ENCODE results near the gene CCDC192.

The CCDC192 gene

DNA sequence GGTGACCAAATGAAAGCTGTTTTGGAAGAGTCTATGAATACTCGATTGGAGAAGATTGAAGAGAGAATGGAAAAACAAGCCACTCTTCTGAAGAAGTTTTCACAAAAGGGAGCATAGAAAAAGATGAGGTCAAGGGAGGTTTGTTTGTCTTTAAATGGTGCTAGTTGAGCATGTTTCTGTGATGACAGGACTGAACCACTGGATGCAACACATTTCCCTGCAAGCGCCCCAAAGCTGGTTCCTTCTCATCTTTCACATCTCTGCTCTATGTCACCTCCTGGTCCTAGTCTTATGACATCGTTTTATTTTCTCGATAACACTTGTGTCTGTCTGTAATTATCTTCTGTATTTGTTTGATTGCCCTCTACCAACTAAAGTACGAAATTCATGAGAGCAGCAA lies 3.8 kb upstream of the CCDC192 start:
- no peak overlapping the region for H4K91ac ChIP-seq (ENCODE audit: low read length)
- no peak overlapping the region for H2BK120ac ChIP-seq (ENCODE audit: low read depth, low read length)
- WGBS, result 81% methylated on average over 1 of the region's 5 CpGs

DNA sequence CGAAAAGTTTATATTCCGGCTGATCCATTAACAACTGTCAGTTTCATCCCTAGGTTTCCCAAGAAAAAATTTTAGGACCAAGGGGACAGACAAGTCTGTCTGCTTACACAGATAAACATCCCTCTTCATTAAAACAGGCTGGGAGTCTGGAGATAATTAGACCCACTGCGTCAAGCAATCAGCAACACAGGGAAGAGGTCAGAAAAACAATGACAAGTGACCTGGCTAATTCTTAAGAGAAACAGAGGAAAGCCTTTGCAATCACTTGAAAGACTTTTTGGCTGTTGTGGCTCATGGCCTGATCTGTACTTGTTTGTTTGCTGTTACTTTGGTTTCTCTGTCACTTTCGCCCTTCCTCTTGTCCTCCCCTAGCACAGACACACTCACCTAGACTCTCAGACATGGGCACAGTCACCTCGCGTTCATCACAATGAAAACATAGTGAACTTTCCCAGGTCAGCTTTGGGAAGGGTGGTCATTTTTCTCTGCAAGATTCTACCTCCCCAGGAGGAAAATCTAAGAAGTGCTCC lies 2.9 kb upstream of the CCDC192 start:
- H3K9ac ChIP-seq (ENCODE audit: low read length), result no peak overlapping the region
- no peak overlapping the region for H3K14ac ChIP-seq (ENCODE audit: low read length in 2 of 2)
- no peak overlapping the region for H2BK5ac ChIP-seq (ENCODE audit: low read depth, low read length, poor library complexity, severe bottlenecking)

More for the DNA sequence above, 3.8 kb upstream of the CCDC192 start:
- Histone ChIP-seq H3K79me1 (replicated peaks; ENCODE audit: low read length, poor library complexity, severe bottlenecking) (no peaks in the 10 kb centered on the region), H2BK15ac (ENCODE audit: low read depth, poor library complexity, severe bottlenecking) (no peak overlapping the region), H3K4me3 (ENCODE audit: insufficient read depth in 1 of 2, low read depth in 1 of 2, low read length in 2 of 2) (no peak overlapping the region), H4K8ac (ENCODE audit: low read length) (no peak overlapping the region), H3K36me3 (ENCODE audit: control insufficient read depth in 1 of 2, insufficient read depth in 2 of 2, low read depth in 1 of 2, low read length in 2 of 2) (no peaks in the 10 kb centered on the region), H3K4ac (ENCODE audit: low read depth in 1 of 2, low read length in 2 of 2) (no peak overlapping the region), H3K4me1 (ENCODE audit: control insufficient read depth, insufficient read depth, low read depth, low read length) (peaks cover 2% of the 10 kb centered on the region), H3K27me3 (ENCODE audit: control insufficient read depth in 1 of 2, insufficient read depth in 1 of 2, low read length in 2 of 2) (no peaks in the 10 kb centered on the region), H3K4me2 (ENCODE audit: low read length, poor library complexity, severe bottlenecking) (no peak overlapping the region), H3K14ac (ENCODE audit: low read length in 2 of 2) (no peak overlapping the region), H3K18ac (ENCODE audit: low read depth in 1 of 2, low read length in 2 of 2) (no peak overlapping the region), H3K23ac (ENCODE audit: low read length in 2 of 2) (no peak overlapping the region), H3K27ac (ENCODE audit: low read length, poor library complexity, severe bottlenecking) (no peak overlapping the region), H3K9ac (ENCODE audit: low read length) (no peak overlapping the region), H2AK5ac (ENCODE audit: low read length, severe bottlenecking) (no peak overlapping the region), H2BK12ac (ENCODE audit: low read length in 2 of 2) (no peak overlapping the region), H2BK5ac (ENCODE audit: low read depth, low read length, poor library complexity, severe bottlenecking) (no peak overlapping the region), H3K9me3 (ENCODE audit: control insufficient read depth, low read length) (no peaks in the 10 kb centered on the region), H2AFZ (ENCODE audit: low read depth, low read length) (no peak overlapping the region)
- peak; percentile 12 for DNase-seq

DNA sequence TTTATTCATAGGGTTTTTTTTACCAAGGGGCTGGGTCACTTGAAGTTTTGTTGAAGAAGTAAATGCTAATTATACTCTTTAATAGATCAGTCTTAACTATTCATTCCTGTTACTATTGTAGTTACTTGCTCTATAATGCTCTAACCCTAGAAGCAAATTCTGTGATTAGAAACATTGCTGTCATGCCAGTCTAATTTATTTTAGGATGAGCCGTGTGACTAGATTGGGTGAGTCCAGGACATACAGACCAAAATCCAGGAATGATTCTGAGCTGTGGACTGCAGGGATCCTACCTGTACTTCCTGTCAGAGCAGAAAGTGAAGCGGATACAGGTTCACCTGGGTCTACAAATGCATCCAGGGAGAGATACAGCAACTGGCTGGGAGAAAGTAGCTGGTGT lies 757 bp upstream of the CCDC192 start:
- WGBS, result 93% methylated on average over 2 of the region's 2 CpGs
- Histone ChIP-seq H3K36me3 (ENCODE audit: control insufficient read depth in 1 of 2, insufficient read depth in 2 of 2, low read depth in 1 of 2, low read length in 2 of 2) (no peaks in the 10 kb centered on the region), H3K27ac (ENCODE audit: low read length, poor library complexity, severe bottlenecking) (no peak overlapping the region), H2AFZ (ENCODE audit: low read depth, low read length) (no peak overlapping the region), H3K9ac (ENCODE audit: low read length) (no peak overlapping the region), H3K4ac (ENCODE audit: low read depth in 1 of 2, low read length in 2 of 2) (no peak overlapping the region), H3K9me3 (ENCODE audit: control insufficient read depth, low read length) (no peaks in the 10 kb centered on the region), H3K23ac (ENCODE audit: low read length in 2 of 2) (no peak overlapping the region), H2BK120ac (ENCODE audit: low read depth, low read length) (no peak overlapping the region), H3K18ac (ENCODE audit: low read depth in 1 of 2, low read length in 2 of 2) (no peak overlapping the region), H3K27me3 (ENCODE audit: control insufficient read depth in 1 of 2, insufficient read depth in 1 of 2, low read length in 2 of 2) (no peaks in the 10 kb centered on the region), H4K91ac (ENCODE audit: low read length) (no peak overlapping the region), H2AK5ac (ENCODE audit: low read length, severe bottlenecking) (no peak overlapping the region), H3K14ac (ENCODE audit: low read length in 2 of 2) (no peak overlapping the region), H3K4me2 (ENCODE audit: low read length, poor library complexity, severe bottlenecking) (no peak overlapping the region), H2BK12ac (ENCODE audit: low read length in 2 of 2) (no peak overlapping the region), H4K8ac (ENCODE audit: low read length) (no peak overlapping the region), H2BK5ac (ENCODE audit: low read depth, low read length, poor library complexity, severe bottlenecking) (no peak overlapping the region), H2BK15ac (ENCODE audit: low read depth, poor library complexity, severe bottlenecking) (peak overlapping the region; percentile 8), H3K4me3 (ENCODE audit: insufficient read depth in 1 of 2, low read depth in 1 of 2, low read length in 2 of 2) (no peak overlapping the region), H3K4me1 (ENCODE audit: control insufficient read depth, insufficient read depth, low read depth, low read length) (peaks cover 2% of the 10 kb centered on the region), H3K79me1 (replicated peaks; ENCODE audit: low read length, poor library complexity, severe bottlenecking) (no peaks in the 10 kb centered on the region)
- no peak for DNase-seq

More for the DNA sequence above, 2.9 kb upstream of the CCDC192 start:
- no peak for DNase-seq
- H3K4me1 ChIP-seq (ENCODE audit: control insufficient read depth, insufficient read depth, low read depth, low read length), result peaks cover 2% of the 10 kb centered on the region
- no peak overlapping the region for H2BK12ac ChIP-seq (ENCODE audit: low read length in 2 of 2)
- H4K8ac ChIP-seq (ENCODE audit: low read length), result peak overlapping the region; percentile 19
- no peaks in the 10 kb centered on the region for H3K27me3 ChIP-seq (ENCODE audit: control insufficient read depth in 1 of 2, insufficient read depth in 1 of 2, low read length in 2 of 2)
- H3K4ac ChIP-seq (ENCODE audit: low read depth in 1 of 2, low read length in 2 of 2), result no peak overlapping the region
- no peak overlapping the region for H2AFZ ChIP-seq (ENCODE audit: low read depth, low read length)
- H3K9me3 ChIP-seq (ENCODE audit: control insufficient read depth, low read length), result no peaks in the 10 kb centered on the region
- H3K36me3 ChIP-seq (ENCODE audit: control insufficient read depth in 1 of 2, insufficient read depth in 2 of 2, low read depth in 1 of 2, low read length in 2 of 2), result no peaks in the 10 kb centered on the region
- no peak overlapping the region for H2BK120ac ChIP-seq (ENCODE audit: low read depth, low read length)
- H3K4me3 ChIP-seq (ENCODE audit: insufficient read depth in 1 of 2, low read depth in 1 of 2, low read length in 2 of 2), result no peak overlapping the region
- no peak overlapping the region for H3K4me2 ChIP-seq (ENCODE audit: low read length, poor library complexity, severe bottlenecking)
- peak overlapping the region; percentile 5 to 24 for H3K18ac ChIP-seq (ENCODE audit: low read depth in 1 of 2, low read length in 2 of 2)
- H3K23ac ChIP-seq (ENCODE audit: low read length in 2 of 2), result no peak overlapping the region
- H3K27ac ChIP-seq (ENCODE audit: low read length, poor library complexity, severe bottlenecking), result no peak overlapping the region
- H2AK5ac ChIP-seq (ENCODE audit: low read length, severe bottlenecking), result peak overlapping the region; percentile 96
- 59% methylated on average over 4 of the region's 6 CpGs for WGBS
- H3K79me1 ChIP-seq (replicated peaks; ENCODE audit: low read length, poor library complexity, severe bottlenecking), result no peaks in the 10 kb centered on the region
- no peak overlapping the region for H2BK15ac ChIP-seq (ENCODE audit: low read depth, poor library complexity, severe bottlenecking)
- no peak overlapping the region for H4K91ac ChIP-seq (ENCODE audit: low read length)

DNA sequence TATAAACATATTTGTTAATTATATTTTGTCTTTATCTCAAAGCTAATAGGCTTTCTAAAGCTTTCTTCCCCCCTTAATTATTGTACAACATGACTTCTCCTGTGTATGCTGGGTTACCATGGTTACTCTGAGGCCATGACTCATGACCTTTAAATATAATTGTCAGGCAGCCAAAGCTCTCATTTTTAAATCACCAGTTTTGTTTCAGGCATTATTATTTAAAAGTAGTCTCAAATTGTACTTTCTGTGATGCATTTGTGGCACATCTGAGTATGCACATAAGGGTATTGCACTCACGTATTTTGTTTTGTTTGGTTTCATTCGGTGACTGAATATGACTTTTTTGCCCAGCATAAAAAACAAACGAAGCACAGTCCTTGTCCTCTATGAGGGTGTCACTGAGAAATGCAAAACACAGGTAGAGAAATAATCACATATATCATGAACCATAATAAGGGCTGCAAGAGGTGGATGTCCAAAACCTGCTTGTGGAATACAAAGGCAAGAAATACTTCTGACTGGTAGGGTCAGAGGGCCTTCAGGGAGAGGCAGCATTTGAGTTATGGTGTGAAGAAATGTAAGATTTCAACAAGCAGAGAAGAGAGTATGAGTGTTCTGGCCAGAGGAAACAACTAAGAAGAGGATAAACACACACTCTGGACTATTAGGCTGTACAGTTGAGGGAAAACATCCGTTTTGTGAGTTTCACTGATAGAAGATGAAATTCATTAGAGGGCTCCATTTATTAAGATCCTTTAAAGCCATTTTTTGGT lies 2.1 kb downstream of the CCDC192 start:
- Histone ChIP-seq H3K14ac (ENCODE audit: low read length in 2 of 2) (no peak overlapping the region), H3K4ac (ENCODE audit: low read depth in 1 of 2, low read length in 2 of 2) (no peak overlapping the region), H3K23ac (ENCODE audit: low read length in 2 of 2) (no peak overlapping the region), H3K27ac (ENCODE audit: low read length, poor library complexity, severe bottlenecking) (no peak overlapping the region), H3K9me3 (ENCODE audit: control insufficient read depth, low read length) (no peaks in the 10 kb centered on the region), H3K4me1 (ENCODE audit: control insufficient read depth, insufficient read depth, low read depth, low read length) (no peaks in the 10 kb centered on the region), H2AK5ac (ENCODE audit: low read length, severe bottlenecking) (no peak overlapping the region), H2BK120ac (ENCODE audit: low read depth, low read length) (no peak overlapping the region), H3K27me3 (ENCODE audit: control insufficient read depth in 1 of 2, insufficient read depth in 1 of 2, low read length in 2 of 2) (no peaks in the 10 kb centered on the region), H2AFZ (ENCODE audit: low read depth, low read length) (no peak overlapping the region), H3K18ac (ENCODE audit: low read depth in 1 of 2, low read length in 2 of 2) (no peak overlapping the region), H3K4me3 (ENCODE audit: insufficient read depth in 1 of 2, low read depth in 1 of 2, low read length in 2 of 2) (peak overlapping the region in 1 of 2 experiments; percentile 11), H3K36me3 (ENCODE audit: control insufficient read depth in 1 of 2, insufficient read depth in 2 of 2, low read depth in 1 of 2, low read length in 2 of 2) (no peaks in the 10 kb centered on the region), H3K79me1 (replicated peaks; ENCODE audit: low read length, poor library complexity, severe bottlenecking) (no peaks in the 10 kb centered on the region), H4K8ac (ENCODE audit: low read length) (no peak overlapping the region), H2BK12ac (ENCODE audit: low read length in 2 of 2) (no peak overlapping the region), H2BK15ac (ENCODE audit: low read depth, poor library complexity, severe bottlenecking) (no peak overlapping the region), H2BK5ac (ENCODE audit: low read depth, low read length, poor library complexity, severe bottlenecking) (no peak overlapping the region), H3K4me2 (ENCODE audit: low read length, poor library complexity, severe bottlenecking) (no peak overlapping the region), H3K9ac (ENCODE audit: low read length) (peak overlapping the region; percentile 62), H4K91ac (ENCODE audit: low read length) (no peak overlapping the region)
- 57% methylated on average over 3 of the region's 4 CpGs for whole genome bisulfite sequencing
- peak; percentile 84 for DNase-seq

Data from mesenchymal stem cell (in vitro differentiated cells and primary cell).